GM19023 (cell line): ENCODE results near the gene STMND1.

Experiments used
- ATAC-seq: cut with Tn5 transposase; IDR thresholded peaks from one replicate; pipeline ENCODE4 v1.9.1; 2021; ENCODE audit warnings: mild to moderate bottlenecking, moderate library complexity; ENCODE audit not compliant: unreplicated experiment

Gene STMND1

DNA sequence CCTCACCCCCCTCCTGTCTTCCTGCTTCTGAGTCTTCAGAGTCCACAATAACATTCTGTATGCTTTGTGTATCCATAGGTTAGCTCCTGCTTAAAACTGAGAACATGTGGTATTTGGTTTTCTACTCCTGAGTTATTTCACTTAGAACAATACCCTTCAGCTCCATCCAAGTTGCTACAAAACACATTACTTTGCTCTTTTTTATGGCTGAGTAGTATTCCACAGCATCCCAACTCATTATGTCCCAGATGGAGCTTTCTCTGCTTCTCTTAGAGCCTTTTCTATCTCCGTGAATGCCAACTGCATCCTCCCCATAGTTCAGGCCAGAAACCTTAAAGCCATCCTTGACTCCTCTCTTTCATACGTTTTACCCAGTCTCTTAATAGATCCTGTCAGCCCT, 55.8 kb downstream of the STMND1 start:
- ATAC-seq, result no peak

- ATAC-seq, result no peak
Observed at GRCh38 chr6:17159240-17159639, 57.4 kb downstream of the STMND1 start.

- no peak for ATAC-seq
Observed at GRCh38 chr6:17161076-17161475, 59.2 kb downstream of the STMND1 start.

DNA sequence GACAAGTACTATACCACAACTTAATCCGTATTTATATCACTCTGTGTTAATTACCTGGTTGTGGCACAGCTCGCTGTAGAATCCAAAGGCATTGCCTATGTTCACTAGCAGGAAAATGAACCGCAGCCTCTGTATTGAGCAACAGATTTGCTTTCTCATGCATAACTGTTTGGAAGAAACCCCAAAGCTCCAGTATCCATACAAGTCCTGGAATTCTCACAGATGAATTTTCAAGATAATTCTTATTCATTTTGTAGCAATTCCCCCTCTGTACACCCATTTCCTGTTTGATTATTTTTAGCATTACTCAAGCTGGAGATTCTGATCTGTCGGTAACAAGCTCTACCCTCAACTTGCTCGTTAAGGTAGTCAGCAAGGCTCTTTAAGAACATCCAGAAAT, 63.5 kb downstream of the STMND1 start:
- ATAC-seq, result no peak

GRCh38 chr6:17167327-17167979, 65.6 kb downstream of the STMND1 start:
- ATAC-seq, result no peak

- ATAC-seq, result no peak
Observed at GRCh38 chr6:17169291-17169690, 67.4 kb downstream of the STMND1 start.

DNA sequence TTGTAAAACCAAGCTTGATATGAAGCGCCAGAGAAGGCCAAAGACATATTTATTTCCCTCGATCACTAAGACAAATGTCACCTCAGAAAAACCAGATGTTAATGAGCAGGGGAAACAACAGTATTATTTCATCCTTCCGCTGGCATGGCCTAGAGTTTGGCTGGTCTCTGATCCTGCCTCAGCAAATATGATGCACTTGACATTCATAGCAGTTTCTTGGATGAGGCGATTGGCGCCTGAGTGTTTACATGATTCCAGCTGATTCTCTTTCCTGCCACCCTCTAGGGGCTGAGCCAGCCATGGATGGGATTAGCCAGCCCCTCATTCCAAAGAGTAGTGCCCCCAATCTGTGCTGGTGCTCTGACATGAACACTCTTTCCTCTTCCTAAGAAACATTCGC, 67.9 kb downstream of the STMND1 start:
- ATAC-seq, result no peak

- no peak for ATAC-seq
Observed at GRCh38 chr6:17172836-17173470, 71.1 kb downstream of the STMND1 start.

DNA sequence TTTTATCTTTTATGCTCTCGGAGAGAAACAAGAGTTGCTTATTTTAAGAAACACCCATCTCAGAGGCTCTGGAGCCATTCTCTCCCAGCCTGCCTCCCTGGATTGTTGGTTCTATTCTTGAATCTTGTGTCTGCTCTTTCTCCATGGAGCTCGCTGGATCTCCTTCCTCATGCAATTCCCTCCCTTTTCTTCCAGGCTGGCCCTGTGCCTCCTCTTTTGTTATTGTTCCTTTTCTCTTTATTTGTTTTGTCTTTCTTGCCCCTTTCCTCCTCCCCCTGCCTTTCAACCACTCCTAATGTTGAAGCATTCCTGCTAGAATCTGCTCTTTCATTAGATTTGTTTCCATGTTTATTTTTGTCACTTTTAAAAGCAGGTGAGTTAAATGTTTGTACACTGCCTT, 76.5 kb downstream of the STMND1 start:
- ATAC-seq, result no peak

DNA sequence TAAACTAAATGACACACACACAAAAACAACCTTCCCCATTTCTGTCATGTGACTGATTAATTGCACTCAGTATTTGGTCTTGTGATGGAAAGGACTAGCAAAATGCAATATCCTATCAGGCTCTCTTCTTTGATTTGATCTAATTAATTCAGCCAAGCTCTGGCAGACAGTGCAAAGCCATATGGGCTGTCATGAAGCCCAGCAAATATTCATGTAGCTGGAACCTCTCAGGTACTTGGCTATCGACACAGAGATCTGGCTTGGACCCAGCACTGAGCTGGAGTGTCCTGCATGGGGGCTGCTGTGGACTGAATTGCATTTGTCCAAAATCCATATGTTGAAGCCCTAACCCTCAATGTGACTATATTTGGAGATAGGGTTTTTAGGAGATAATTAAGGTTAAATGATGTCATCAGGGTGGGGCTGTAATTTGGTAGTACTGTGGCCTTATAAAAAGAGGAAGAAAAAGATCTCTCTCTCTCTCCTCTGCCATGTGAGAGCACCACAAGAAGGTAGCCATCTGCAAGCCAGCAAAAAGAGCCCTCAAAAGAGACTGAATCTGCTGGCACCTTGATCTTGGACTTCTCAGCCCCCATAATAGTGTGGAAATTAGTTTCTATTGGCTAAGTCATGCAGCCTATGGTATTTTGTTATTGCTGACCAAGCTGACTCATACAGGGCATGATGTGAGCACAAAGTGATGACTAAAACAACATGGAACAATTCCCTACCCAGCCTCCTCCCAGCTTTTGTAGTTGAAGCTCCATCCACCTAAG, 77.1 kb downstream of the STMND1 start:
- no peak for ATAC-seq

DNA sequence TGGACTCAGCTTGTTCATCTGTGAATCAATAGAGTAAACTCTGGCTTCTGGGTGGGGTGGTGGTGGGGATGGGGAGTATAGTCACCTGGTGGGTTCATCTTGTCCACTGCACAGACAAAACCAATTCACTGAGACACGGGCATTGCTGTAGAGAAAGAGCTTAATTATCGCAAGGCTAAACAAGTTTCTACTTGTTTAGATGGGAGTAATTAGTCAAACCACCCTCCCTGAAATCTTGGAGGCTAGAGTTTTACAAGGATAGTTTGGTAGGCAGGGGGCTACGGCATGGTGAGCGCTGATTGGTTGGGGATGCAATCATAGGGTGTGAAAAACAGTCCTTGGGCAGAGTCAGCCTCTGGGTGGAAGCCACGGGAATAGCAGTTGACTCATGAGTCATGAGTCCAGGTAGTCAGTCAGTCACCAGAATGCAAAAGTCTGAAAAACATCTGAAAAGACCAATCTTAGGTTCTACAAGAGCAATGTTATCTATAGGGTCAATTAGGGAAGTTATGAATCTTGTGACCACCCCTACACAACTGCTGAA, 77.8 kb downstream of the STMND1 start:
- no peak for ATAC-seq
